AML-193 (cell line): Measurements from ENCODE around the gene CDKL4.
"Not testable (repeated sequence)": the region's sequence is repeated elsewhere in the genome, so short reads cannot be mapped to it uniquely, and the experiment has no call there.

ENCODE experiments used
- DNase-seq, 2 experiments: peaks; one replicate each; lab custom pipeline; 2025; lab: John Stamatoyannopoulos, UW

The CDKL4 gene

DNA sequence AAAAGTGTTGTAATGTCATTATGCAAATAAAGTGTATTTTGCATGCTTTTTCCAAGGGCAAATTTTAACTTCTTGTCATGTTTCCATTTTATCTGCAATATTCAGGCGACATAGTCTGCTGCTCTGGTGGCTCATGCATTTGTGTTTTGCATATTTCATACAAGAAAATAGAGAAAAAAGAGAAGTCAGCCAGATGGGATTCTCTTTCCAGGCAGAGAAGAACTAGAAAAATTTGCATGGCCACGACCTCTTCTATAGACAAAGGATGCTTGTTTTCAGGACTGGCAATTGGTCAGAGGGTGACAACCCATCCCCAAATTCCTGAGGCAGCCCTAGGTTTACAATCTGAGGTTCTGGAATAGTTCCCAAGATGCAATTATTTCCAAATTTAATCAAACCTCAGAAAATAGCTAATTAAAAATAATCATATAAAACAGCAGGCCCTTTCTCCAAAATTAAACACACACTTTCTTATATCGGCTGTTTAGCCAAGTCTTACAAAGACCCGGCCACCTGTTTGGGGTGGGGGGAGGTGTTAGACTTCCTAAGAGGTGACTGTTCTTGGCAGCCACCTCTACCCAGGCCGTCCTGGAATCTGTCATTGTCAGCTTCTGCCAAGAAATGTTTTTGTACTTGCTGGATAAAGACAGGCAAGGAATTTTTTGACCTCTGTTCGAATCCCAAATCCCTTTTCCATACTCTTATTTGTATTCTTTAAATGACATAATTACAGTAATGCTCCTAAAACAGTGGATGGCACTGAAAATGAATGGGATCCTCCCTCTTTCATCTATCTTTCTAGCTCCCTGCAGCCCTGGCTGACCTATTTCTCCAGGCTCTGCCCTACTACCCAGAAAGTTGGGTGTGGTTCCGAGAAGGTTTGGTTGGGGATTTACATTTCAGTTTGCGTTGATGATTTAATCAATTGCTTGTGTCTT is 102.2 kb downstream of the CDKL4 start:
- no peak for DNase-seq

DNA sequence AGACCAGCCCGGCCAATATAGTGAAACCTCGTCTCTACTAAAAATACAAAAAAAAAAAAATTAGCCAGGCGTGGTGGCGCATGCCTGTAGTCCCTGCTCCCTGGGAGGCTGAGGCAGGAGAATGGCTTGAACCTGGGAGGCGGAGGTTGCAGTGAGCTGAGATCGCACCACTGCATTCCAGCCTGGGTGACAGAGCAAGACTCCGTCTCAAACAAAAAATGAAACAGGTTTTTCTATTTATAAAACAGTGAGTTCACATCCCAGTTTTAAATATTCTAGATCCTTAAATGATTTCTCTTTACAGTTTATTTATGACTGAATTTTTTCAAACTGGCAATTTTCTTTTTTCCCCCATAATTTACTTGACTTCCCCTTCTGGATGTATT is 102.8 kb downstream of the CDKL4 start:
- DNase-seq: not testable (repeated sequence)

- peak; percentile 35 to 52 for DNase-seq
Measured at GRCh38 chr2:39140322-39140847, 103.4 kb downstream of the CDKL4 start.

DNA sequence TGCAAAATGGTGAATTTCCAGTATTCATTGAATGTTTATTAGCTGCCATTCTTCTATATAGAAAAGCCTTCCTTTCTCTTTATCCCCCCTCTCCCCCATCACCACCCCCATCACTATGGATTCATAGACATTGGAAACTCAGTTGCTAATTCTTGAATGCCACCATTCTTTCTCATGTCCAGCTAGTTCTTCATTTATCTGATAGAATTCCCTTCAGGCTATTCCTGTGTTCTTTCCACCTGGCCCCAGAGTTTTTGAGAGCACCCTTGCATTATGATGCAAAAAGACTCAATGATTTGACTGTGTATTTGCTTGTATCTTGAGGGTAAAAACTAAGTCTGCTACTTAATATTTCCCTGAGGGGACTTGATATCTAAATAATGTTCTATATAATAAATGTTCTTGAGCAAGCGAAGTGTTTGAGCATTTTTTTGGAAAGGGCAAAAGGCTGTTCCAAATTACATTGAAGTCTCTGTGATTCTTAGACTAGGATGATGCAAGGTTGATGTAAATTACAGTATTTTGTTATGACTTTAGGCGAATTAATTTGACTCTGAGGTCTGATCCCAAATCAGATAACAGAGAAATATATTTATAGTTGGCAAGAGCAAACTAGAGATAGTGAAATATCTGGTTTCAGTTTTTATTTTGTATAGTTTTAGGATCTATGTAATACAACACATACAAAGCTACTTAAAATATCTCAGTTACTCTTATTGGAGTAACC is 104.1 kb downstream of the CDKL4 start:
- DNase-seq: no peak

DNA sequence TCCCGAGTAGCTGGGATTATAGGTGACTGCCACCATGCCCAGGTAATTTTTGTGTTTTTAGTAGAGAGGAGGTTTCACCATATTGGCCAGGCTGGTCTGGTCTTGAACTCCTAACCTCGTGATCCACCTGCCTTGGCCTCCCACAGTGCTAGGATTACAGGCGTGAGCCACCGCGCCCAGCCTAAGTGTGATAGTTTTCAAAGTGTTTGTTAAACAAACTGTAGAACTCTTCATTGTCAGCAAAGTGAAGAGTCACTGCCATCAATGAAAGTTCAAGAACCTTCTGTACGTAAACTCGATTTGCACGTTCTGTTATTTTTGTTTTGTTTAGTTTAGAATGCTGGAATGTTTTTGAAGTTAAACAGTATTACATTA is 104.9 kb downstream of the CDKL4 start:
- no peak for DNase-seq

GRCh38 chr2:39138187-39138836 is 105.5 kb downstream of the CDKL4 start:
- not testable (repeated sequence) for DNase-seq

GRCh38 chr2:39136799-39137198 is 107.0 kb downstream of the CDKL4 start:
- no peak for DNase-seq

DNA sequence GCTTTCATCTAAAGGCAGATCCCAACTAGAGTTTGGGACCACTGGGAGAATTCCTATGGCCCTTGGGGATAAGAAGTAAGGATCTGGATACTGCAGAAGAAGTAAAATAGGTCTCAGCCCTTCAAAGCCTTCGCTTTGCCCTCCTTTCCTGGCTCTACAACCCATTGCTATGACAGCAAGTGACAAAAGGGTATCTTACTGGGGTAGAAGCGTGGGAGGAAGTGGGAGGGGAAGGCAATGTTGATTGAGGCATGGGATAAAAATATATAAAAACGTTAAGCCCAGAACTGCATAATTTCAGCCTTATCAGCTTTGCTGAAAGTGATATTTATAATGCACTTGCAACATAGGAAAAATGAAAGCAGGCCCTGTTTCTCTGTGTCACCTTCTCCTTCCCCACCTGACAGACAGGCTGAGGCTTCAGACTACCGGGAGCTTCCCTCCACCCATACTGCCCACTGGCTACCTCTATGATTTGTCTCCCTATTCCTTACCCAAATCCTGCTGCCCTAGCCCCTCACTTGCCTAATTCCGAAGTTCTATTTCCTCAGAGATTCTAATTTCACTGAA is 108.0 kb downstream of the CDKL4 start:
- DNase-seq: no peak

DNA sequence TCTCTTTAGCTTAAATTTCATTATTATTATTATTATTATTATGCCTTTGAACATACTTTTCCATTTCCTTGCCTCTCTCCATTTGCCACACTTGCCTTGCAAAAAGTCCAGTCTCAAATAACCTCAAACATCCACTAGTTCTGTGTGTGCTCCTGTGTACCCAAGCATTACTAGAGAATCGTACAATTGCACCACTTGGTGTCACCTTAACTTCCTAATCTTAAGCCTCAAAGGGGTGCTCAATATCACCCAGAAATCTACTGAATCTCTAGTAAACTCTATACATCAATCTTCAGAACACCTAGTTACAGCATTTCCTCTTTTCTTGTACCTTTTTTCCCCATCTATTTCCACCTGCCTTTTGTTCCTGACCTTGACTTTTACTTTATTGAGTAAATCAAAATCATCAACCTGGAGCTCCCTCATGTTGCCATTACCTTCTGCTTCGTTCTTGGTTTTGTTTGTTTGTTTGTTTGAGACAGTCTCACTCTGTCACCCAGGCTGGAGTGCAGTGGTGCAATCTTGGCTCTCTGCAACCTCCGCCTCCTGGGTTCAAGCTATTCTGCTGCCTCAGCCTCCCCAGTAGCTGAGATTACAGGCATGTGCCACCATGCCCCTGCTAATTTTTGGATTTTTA is 110.4 kb downstream of the CDKL4 start:
- DNase-seq: no peak

GRCh38 chr2:39128919-39129391 is 114.8 kb downstream of the CDKL4 start:
- DNase-seq: peak in 1 of 2 experiments; percentile 25

- peak; percentile 31 to 47 for DNase-seq
Measured at GRCh38 chr2:39127973-39128372, 115.8 kb downstream of the CDKL4 start.
